GM19099 (cell line): Measurements from ENCODE around the gene STX7.

ENCODE experiments used
- POLR2A ChIP-seq: IDR thresholded peaks from 3 replicates; pipeline ENCODE4 v1.6.1; 2011; ENCODE audit warnings: low read depth; ENCODE audit not compliant: insufficient read length; ENCODE audit errors: extremely low read depth

The STX7 gene

DNA sequence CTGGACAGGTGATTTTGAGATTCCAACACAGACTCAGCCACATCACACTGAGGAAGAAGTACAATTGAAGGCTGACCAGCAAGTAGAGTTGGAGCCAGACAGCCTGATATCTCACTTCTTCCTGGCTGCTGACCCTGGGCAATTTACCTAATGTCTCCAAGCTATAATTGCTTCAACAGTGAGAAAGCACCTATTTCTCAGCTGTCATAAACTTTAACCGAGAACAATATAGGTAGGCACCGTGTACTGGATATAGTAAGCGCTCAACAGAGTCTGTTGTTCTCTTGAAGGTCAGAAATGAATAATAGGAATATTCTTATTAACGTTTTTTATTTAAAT lies 28.3 kb downstream of the STX7 start:
- TF ChIP-seq POLR2A, result no peak

DNA sequence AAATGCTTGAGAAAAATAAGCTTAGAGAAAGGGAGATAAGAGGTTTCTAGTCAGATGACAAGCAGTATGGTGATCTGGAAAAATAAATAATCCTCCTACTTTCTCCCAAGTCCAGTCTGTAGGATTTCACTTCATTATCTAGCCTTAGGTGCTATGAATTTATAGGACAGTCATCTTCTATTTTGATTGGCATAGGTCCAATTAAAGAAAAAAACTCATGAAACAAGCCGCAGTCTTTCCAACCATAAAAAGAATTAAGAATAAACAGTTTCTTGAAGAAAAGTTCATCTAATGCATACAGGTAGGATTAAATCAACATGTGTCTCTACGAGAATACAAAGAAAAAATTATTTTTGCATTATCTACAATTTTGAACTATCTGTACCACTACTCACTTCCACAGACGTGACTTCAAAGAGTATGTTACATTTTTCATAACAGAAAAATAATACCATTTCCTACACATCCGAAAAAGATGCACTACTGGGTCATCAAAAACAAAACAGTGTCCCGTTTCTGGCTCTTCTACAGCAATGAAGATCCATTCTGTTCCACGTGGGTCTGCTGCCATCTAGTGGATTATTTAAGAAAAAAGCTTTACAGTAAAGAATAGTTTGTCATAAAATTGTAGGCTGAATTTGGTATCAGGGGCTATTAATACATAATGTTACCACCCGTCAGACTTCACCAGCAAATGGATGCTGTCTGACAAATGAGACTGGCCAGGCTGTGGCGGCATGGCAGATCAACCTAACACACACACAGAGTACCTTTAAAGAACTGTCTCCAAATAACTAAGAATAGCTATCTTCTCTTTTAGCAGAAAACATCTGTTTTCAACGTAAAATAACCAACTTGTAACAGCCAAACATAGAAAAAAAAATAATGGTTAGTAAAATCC lies 28.9 kb downstream of the STX7 start:
- no peak for TF ChIP-seq POLR2A

DNA sequence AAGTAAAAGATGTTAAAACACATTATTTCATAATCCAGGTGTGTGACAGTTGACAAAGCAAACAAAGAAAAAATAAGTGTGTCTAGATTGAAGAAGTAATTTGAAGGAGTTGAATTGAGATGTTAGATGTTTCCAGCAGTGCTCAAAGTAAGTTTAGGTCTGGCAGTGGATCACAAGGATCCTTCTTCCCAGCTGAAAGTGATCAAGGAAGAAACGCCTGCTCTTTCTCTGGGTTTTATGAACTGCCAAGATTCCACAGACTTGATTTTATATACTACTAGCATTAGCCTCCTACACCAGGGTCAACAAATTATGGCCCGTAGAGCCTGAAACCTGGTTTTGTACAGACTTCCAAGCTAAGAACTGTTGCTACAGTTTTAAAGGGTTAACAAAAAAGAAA lies 30.3 kb downstream of the STX7 start:
- no peak for TF ChIP-seq POLR2A

DNA sequence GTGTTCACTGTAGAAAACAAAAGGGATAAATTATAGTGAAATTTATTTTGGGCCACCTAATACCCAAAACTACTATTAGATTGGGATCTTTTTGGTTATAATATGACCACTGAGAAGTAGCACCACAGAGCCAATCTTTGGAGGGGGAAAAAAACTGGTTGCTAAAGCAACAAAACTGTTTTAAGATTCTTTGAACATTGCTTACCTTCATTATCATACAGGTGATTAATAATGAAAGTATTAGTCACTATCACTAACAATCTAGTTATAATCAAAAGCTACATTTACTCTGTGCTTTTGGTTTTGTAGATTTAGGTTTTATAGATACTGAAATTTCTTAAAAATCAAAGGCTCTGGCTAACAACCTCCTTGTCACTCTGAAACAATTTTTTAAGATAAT lies 31.7 kb downstream of the STX7 start:
- TF ChIP-seq POLR2A, result no peak

DNA sequence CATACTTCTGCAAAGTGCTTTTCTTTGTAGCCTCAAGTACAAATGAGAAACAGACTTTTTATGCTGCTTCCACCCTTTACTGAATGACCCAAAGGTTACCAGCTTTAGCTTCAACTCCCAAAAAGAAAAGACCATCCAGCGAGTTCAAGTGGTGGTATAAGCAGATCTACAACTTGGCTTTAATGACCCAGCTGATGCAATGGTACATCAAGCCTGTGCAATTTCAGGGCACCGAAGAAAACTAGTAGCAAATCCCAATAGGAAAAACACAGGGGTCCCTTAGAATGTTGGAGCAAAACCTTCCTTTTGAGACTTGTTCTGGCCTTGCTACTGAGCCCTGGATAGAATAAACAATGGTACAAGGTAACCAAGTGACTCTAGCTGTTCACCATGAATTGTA lies 33.8 kb downstream of the STX7 start:
- TF ChIP-seq POLR2A, result no peak

DNA sequence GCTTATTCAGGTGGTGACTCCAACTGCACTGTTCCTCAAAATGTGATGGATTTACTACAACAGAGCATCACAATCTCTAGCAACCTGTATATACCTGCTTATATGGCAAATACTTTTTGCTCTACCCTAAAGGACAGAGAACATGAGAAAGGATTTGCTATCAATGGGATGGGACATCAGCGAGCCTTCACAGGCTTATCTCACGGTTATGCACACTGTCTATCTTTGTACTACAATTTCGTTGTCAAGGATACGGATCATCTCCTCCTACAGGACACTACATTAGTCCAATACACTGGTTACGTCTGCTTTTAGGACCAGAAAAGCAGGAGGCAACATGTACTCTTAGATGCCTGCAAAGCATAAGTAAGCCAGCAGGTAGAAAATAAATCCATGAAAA lies 34.2 kb downstream of the STX7 start:
- no peak for TF ChIP-seq POLR2A

DNA sequence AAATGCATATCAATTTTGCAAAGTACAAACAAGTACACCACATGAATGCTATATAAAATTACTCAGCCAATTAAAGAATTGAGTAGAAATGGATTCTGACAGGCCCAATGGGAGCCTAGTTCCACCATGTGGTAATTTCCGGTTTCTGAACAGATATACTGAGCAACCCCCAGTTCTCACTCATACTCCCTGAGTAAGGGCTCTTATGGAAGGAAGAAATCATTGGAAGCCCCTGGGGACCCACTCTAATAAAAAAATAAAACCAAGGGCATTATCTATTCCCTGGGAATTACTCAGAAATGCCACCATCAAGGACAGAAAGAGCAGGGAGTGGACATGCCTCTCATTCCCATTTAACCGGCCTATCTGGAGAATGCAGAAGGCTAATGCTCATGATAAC lies 34.6 kb downstream of the STX7 start:
- TF ChIP-seq POLR2A, result no peak

DNA sequence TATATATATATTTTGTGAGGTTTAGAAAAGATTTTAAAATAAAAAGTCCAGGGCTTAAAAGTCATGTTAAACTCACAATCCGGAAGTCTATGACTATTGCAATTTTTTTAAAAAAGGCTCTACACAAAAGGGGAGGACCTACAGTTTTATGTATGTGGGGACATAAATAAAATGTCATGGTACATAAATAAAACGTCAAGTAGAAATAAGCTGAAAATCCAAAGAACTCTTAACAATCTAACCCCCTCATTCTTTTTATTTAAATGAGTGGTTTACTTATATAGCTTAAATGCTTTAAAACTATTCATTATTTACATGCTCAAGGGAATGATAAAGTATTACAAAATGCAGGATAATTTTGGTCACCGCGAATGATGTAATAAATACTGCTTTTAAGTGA lies 36.2 kb downstream of the STX7 start:
- no peak for TF ChIP-seq POLR2A

DNA sequence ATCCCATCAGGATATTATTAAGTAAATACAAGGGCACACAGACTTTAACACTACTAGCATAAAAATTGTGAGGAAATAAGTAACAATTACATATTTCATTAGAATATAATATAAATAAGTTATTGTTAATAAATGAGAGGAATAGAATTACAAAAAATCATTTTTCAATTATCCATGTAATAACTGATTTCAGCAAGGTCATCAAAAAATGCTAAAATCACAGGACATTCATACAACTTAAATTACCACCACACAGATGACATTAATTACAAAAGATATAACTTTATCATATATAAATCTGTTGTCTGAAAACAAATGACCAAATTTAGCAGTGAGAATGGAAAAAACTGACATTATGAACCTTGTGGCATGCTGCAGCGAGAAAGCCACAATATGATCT lies 37.0 kb downstream of the STX7 start:
- TF ChIP-seq POLR2A, result no peak

DNA sequence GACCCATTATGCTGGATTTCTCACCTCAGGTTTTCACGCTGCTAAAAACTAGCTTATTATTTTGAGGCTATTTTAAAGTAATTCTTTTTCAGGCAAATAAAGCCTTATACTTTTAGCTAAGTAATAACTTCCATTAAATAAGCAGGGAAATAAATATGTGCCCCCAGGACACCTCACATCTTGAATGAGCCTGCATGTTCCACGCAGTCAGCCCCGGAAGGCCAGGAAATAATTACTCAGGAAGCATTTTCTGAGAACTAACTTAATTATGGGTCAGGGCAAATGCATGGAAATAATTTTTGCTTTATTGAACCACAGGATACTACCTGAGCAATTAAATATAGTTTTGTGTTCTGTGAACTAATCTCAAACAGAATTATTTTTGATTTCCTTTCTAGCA lies 41.1 kb downstream of the STX7 start:
- TF ChIP-seq POLR2A, result no peak

DNA sequence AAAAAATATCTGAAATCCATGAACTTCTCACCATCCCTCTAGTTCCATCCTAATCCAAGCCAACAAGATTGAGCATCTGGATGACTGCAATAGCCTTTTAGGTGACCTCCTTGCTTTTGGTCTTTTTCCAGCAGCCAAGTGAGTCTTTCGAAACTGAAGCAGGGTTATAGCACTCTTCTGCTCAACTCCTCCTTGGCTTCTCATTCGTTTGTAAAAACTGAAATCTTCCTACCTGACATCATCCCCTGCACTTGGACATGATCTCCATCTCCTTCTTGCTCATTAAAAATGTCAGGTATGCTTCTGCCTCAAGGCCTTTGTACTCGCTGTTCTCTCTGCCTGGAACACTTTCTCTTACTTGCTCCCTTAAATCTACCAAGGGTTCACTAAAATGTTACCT lies 46.0 kb downstream of the STX7 start:
- no peak for TF ChIP-seq POLR2A

DNA sequence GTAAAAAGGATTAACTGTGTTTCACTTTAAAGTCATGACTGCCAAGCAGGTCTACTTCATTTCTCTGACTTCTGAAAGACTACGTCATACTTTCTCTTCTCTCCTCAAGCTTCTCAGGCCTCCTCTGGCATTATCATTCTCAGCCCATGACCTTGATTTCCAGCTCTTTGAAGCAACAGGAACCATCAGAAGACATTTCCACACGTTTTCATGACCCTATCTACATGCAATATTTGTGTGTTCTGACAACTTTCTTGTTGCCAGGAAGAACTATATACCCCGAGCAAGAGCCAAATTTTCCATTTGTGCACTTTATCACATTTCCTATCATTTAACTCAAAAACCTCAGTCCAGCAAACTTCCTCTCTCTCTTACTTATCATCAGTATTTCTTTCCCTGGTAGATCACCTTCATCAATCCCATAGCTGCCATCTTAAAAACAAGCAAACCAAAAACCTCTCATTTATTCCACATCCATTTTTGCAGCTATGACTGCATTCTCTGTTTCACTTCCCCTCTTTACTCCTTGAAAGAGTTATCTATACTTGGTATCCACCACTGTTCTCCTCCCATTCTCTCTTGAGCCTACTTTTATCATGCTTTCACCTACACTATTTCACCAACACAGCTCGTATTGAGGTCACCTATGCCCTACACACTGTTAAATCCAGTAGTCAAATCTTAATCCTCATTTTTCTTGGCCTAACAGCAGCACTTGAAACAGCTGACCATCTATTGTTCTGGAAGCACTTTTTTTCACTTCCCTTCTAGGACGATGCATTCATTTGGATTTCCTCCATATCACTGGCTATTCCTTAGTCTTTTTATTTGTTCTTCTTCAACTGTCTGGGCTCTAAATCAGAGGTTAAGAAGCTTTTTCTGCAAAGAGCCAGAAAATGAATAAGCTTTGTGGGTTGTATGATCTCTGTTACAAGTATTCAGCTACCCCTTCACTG lies 47.1 kb downstream of the STX7 start:
- no peak for TF ChIP-seq POLR2A

DNA sequence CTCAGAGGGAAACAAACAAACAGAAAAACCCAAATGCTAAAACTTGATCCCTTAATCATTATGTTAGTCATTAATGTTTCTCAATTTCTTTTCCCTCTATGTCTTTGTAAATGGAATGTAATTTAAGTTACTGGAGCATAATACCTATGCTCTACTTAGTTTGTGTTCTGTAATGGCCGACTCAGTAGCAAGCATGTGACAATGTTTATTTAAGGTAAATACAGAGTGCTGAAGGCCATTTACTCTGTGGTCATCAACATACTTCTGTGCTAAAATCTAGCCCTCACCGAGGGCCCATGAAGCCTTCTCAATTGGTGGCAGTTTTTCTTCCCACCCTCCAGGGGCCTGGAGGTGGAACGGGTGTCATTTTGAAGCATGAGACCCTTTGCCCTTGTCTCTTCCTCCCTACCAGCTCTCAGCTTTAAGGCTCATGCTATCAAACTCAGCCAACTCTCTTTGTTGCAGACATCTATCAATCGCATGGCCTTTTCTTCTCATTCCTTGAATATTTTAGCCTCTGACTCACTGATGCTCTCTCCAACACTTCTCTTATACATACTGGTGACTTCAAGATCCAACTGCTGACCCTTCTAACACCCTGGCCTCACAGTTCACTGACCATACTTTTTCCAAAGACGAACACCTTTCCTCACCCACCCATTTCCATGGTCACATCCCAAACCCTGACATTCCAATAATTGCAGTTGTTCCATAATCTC lies 48.2 kb downstream of the STX7 start:
- no peak for TF ChIP-seq POLR2A

DNA sequence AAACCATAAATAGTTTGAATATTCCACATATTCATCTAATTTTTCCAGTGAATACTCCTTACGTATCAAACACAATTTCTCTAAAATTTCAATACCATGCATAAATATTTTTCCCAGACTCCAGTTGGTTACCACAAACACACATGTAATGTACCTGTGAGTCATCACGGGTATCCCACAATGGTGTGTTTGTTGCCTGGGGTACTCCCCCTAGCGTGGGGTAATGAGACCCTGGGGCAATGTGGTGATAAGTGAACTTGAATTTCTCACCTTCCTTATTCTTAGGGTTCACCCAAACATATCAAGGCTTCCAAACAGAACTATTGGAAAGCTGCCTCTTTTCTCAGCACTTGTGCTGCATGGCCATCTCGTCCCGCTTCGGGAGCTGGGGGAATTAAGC lies 51.0 kb downstream of the STX7 start:
- TF ChIP-seq POLR2A, result no peak

DNA sequence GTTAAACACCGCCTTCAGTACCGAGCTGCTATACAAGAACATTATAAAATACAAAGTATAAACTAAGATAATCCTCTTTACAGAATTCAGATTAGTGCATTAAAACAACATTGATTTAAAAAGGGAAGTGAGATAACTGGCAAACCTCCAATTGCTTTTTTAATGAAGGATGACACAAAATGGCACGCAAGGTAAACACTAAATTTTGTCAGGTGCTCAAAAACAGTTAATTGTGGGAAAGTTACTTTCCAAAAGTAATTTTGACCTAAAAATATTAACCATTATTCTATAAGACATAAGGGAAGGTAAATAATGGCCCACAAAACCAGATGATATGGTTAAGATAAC lies 53.3 kb downstream of the STX7 start:
- no peak for TF ChIP-seq POLR2A

DNA sequence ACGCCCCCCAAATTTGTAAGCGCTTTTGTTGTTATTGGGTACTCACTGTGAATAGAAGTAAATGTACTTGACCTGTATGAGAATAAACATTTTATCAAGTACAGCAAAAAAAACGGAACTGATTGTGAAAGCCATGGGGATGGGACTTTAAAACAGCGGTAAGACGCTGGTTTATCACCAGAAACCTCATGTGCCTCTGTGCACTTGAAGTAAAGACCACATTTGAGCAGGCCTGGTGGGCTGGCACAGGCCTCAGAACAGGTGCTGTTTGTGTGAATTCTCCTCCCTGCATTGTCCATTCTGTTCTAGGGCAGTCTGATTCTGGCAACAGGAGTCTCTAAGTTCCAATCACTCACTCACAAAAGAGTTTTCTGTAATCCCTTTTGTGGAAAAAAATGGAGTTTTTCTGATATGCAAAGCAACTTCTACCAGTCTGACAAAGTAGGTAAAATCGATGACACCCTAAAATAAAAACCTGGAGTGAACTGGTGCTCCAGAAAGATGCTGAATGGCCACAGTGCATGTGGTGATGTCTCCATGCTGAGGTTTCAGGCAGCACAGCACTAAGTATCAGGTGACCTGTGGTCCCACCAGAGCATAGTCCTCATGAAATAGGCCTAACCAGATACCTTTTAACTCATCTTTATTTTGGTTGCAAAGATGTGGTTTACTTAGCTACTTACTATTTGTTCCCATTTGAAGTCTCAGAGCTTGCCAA lies 53.9 kb downstream of the STX7 start:
- TF ChIP-seq POLR2A, result no peak

DNA sequence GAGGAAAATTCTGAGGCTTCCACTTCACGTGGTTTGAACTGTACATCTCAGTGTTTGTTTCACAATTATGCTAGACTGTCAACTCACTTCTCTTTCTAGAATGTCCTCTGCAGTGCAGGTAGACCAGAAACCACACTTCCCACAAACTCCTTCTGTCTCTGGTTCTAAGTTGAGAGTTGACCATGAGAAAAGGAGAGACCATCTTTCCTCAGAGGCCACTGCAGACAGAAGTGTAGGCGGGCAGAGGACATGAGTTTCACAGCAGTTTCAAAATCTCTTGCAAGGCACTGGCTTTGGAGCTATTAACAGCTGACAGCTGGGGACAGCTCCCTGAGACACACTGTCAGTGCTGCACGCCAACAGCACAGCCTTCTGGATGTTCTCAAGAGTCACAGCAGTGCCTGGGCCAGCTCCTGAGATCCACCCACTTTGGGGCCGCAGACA lies 56.2 kb downstream of the STX7 start:
- no peak for TF ChIP-seq POLR2A
